ENCODE data around the gene MLLT10.

GRCh38 chr10:21737106-21737505, 203.1 kb downstream of the MLLT10 start:
- no peak for TF ChIP-seq CTCF (IDR thresholded peaks at IDR 0.05)
- no peak for TF ChIP-seq POLR2A (IDR thresholded peaks at IDR 0.05)

Data from adrenal gland (tissue), 5 donors.